GM12891 (cell line): ENCODE results near the gene CLIP1.
"Not testable (repeated sequence)": the region's sequence is repeated elsewhere in the genome, so short reads cannot be mapped to it uniquely, and the experiment has no call there.

Experiments
- DNase-seq: peaks from one replicate; pipeline ENCODE4 v3.0.0; 2011; ENCODE audit warnings: low spot score; ENCODE audit not compliant: insufficient read length
- FAIRE-seq: peaks from 2 replicates; lab custom pipeline; 2011; peaks lifted over from hg19 to GRCh38; lab: Jason Lieb, UNC
- PAX5 ChIP-seq: IDR thresholded peaks from 2 replicates; pipeline ENCODE4 v1.6.1; 2011; ENCODE audit warnings: low read length, moderate library complexity, mild to moderate bottlenecking; ENCODE audit not compliant: insufficient read depth, severe bottlenecking
- POLR2A ChIP-seq: IDR thresholded peaks from 2 replicates; pipeline ENCODE4 v1.6.1; 2011; ENCODE audit warnings: low read depth, low read length, control low read depth
- POLR2AphosphoS5 ChIP-seq: IDR thresholded peaks from 2 replicates; pipeline ENCODE4 v1.6.1; 2011; ENCODE audit warnings: low read depth, low read length, control low read depth
- POU2F2 ChIP-seq: IDR thresholded peaks from 2 replicates; pipeline ENCODE4 v1.6.1; 2011; ENCODE audit warnings: low read depth, mild to moderate bottlenecking, control low read depth, low read length, moderate library complexity
- SPI1 ChIP-seq: IDR thresholded peaks from 2 replicates; pipeline ENCODE4 v1.6.1; 2011; ENCODE audit warnings: low read depth, low read length, control low read depth
- TAF1 ChIP-seq: IDR thresholded peaks from 2 replicates; pipeline ENCODE4 v1.6.1; 2011; ENCODE audit warnings: low read depth, low read length, control low read depth

CLIP1 gene

DNA sequence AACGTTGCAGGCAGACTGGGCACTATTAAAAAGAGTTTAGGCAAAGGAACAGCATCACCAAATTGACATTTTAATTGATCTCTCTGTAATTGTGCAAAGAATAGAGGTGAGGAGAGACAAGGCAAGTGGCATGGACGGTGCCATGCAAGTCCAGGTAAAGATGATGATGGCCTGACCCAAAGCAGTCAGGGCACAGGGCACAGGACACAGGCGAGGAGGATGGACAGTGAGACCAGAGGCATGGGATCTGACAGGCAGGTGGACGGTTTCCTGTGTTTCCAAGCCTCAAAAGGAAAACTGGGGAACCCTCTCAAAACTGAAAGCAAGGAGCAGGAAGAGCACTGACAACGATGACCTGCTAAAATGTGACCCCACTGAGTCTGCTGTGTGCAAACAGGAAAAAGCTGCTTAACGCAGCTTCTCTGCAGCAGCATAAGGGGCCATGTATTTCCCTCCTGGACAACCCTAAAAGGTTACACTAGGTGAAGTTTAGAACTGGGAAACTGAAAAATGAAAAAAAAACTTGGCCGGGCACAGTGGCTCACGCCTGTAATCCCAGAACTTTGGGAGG lies 50.9 kb downstream of the CLIP1 start:
- FAIRE-seq (no peak), DNase-seq (no peak)
- TF ChIP-seq POLR2A (no peak), PAX5 (no peak), TAF1 (no peak), POU2F2 (no peak), SPI1 (no peak), POLR2AphosphoS5 (no peak)

DNA sequence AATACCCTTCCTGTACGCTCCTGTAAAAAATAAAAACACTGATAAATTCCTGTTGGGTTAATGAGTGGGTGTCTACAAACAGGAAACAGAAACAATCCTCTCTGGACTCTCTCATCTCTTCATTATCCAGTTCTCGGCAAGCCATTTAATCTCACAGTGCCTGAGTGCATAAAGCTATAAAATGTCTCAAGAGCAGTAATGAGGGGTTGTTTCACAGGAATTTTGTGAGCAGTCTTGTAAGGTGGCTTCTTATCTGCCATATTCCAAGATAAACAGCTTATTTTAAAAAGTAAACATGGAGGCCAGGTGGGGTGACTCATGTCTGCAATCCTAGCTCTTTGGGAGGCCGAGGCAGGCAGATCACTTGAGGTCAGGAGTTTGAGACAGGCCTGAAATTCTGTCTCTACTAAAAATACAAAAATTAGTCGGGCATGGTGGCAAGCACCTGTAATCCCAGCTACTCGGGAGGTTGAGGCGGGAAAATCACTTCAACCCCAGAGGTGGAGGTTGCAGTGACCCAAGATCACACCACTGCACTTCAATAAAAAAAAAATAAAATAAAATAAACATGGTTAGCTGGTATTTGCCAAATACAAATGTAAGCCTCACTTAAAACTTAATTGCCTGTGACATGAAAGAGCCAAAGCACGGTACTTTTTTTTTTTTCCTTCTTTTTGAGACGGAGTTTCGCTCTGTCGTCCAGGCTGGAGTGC lies 54.0 kb downstream of the CLIP1 start:
- no peak for FAIRE-seq
- no peak for DNase-seq
- TF ChIP-seq SPI1 = no peak
- TF ChIP-seq POLR2A = no peak
- no peak for TF ChIP-seq POLR2AphosphoS5
- TF ChIP-seq POU2F2 = no peak
- no peak for TF ChIP-seq PAX5
- TF ChIP-seq TAF1 = no peak

DNA sequence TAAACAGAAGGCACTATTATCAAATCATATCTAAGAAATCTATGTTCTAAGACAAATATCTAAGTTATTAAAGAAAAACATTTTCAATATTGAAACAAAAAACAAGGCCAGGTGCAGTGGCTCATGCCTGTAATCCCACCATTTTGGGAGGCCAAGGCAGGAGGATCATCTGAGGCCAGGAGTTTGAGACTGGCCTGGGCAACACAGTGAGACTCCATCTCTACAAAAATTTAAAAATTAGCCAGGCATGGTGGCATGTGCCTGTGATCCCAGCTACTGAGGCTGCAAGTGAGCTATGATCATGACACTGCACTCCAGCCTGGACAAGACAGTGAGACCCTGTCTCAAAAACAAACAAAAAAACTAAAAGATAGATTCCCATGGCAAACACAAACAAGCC lies 54.8 kb downstream of the CLIP1 start:
- not testable (repeated sequence) for DNase-seq, FAIRE-seq

DNA sequence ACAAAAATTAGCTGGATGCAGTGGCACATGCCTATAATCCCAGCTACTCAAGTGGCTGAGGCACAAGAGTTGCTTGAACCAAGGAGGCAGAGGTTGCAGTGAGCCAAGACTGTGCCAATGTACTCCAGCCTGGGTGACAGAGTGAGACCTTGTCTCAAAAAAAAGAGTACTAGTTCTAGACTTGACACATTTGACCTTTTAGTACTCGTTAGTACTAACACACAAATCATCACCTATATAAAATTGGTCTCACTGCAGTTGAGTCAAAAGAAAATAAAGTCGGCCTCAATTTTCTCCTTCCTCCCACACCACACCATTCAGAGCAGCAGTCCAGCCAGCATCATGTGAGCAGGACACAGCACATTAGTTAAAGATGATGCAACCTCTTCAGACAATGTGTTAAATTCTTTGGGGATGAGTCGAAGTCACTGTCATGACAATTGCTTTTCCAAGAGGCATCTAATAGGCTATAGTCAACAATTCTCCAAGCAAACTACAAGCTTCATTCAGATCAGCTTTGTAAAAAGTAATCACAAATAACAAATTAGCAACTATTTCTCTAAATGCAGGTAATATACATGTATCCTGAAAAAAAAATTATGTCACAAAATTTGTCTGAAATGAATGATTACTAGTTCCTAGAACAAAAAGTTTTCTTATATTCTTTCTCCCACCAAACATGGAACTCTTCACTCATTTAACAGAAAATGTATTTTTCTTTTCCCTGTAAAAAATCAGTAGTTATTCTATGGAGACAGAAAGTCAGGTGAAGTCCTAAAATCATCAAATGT lies 55.6 kb downstream of the CLIP1 start:
- FAIRE-seq (no peak), DNase-seq (no peak)
- TF ChIP-seq POLR2AphosphoS5 (no peak), POU2F2 (no peak), SPI1 (no peak), POLR2A (no peak), TAF1 (no peak), PAX5 (no peak)

DNA sequence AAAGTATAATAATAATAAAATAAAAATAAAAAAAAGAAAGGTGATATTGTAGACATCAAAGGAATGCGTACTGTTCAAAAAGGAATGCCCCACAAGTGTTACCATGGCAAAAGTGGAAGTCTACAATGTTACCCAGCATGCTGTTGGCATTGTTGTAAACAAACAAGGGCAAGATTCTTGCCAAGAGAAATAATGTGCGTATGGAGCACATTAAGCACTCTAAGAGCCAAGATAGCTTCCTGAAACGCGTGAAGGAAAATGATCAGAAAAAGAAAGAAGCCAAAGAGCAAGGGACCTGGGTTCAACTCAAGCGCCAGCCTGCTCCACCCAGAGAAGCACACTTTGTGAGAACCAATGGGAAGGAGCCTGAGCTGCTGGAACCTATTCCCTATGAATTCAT lies 57.2 kb downstream of the CLIP1 start:
- FAIRE-seq, DNase-seq: not testable (repeated sequence)

DNA sequence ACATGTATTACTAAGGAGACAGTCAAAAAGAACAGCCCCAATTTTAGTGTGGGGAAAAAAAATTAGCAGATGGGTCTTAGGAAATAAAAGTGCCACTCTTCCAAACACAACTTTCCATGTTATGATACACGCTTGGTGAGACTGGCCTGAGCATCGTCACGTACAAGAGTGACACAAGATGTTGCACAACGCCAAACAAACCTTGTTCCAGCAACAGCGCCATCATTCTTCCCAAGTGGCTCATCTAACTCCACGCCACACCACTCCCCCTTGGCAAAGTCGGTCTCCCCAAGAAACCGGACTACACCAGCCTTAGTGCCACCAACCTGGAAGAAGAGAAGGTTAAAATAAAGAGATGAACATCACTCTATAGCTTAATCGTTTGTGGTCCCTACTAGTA lies 58.7 kb downstream of the CLIP1 start:
- FAIRE-seq (no peak), DNase-seq (no peak)
- TF ChIP-seq SPI1 (no peak), POLR2A (no peak), PAX5 (no peak)

DNA sequence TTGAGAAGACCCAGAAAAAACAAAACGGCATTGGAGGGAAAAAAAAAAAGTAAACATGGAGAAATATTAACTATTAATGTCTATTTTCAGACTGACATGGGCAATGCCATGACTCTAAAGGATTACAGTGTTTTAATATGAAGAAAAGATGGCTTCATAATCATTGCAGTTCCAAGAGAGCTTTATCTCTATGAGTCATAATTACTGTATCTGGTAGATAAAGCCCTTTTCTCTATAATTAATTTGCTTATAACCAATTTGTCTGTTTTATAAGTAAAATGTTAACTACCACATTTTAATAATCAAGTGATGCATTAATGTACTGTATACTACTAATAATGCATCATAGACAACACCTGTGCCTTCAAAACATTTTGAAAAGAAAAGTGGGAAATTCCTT lies 59.7 kb downstream of the CLIP1 start:
- FAIRE-seq (no peak), DNase-seq (no peak)
- no peak for TF ChIP-seq TAF1
- no peak for TF ChIP-seq POLR2A
- no peak for TF ChIP-seq POU2F2
- TF ChIP-seq SPI1 = no peak
- TF ChIP-seq PAX5 = no peak
- TF ChIP-seq POLR2AphosphoS5 = no peak

DNA sequence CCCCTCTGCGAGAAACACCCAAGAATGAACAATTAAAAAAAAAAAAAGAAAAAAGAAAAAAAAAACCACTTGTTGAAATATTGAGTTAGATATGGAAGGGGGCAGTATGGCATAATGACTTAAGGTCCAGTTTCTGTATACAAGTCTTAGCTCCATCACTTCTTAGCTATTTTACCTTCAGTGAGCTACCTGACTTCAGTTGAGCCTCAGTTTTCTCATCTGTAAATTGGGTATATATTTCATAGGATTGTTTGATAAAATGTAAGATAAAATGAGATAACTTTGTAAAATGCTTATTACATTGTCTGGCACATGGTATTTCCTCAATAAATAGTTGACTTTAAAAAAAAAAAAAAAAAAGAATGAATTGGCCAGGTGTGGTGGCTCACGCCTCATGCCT lies 64.1 kb downstream of the CLIP1 start:
- DNase-seq, FAIRE-seq: not testable (repeated sequence)

DNA sequence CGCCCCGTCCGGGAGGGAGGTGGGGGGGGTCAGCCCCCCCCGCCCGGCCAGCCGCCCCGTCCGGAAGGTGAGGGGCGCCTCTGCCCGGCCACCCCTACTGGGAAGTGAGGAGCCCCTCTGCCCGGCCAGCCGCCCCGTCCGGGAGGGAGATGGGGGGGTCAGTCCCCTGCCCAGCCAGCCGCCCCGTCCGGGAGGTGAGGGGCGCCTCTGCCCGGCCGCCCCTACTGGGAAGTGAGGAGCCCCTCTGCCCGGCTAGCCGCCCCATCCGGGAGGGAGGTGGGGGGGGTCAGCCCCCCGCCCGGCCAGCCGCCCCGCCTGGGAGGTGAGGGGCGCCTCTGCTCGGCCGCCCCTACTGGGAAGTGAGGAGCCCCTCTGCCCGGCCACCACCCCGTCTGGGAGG lies 64.9 kb downstream of the CLIP1 start:
- FAIRE-seq = not testable (repeated sequence)

DNA sequence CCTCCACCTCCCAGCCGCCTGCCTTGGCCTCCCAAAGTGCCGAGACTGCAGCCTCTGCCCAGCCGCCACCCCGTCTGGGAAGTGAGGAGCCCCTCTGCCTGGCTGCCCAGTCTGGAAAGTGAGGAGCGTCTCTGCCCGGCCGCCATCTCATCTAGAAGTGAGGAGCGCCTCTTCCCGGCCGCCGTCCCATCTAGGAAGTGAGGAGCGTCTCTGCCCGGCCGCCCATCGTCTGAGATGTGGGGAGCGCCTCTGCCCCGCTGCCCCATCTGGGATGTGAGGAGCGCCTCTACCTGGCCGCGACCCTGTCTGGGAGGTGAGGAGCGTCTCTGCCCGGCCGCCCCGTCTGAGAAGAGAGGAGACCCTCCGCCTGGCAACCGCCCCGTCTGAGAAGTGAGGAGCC lies 65.5 kb downstream of the CLIP1 start:
- not testable (repeated sequence) for DNase-seq

More for the DNA sequence above, 64.9 kb downstream of the CLIP1 start:
- DNase-seq = not testable (repeated sequence)

DNA sequence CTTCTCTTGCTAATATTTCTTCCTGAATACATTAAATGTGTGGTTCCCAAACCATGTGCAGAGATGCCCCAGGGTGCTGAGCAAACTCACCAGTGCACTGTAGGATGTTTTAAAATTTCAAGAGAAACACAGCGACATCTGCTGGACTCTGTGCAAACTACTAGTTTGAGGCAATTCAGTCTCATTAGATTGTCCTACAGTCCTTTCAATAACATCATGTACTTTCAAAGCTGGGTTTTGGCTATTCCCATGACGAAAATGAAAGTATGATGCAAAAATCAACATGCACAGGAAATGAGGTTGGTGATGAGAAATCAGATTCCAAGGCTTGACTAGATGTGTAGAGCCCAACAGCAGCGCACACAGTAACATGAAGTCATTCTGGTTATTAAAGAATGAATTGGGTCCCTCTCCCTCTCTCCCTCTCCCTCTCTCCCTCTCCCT lies 66.3 kb downstream of the CLIP1 start:
- FAIRE-seq (peak; percentile 76), DNase-seq (peak; percentile 30)

More for the DNA sequence above, 65.5 kb downstream of the CLIP1 start:
- FAIRE-seq = not testable (repeated sequence)

More for the DNA sequence above, 66.3 kb downstream of the CLIP1 start:
- TF ChIP-seq PAX5 (no peak), POLR2A (no peak), SPI1 (no peak), POLR2AphosphoS5 (no peak), TAF1 (no peak), POU2F2 (no peak)
